CD4-positive, alpha-beta T cell (primary cell): ENCODE data around the gene SORBS1. TPM values are rescaled to one million over a fixed set of nuclear protein-coding genes. Genes with fewer than 3 reads are reported as not detected.

ENCODE experiments used
- ATAC-seq: fragments of 200-7000 bp; cut with Tn5 transposase; one replicate; pipeline ENCODE4 v1.10.0; 2022; ENCODE audit warnings: mild to moderate bottlenecking; ENCODE audit not compliant: poor library complexity
- CTCF ChIA-PET: fragments of 350-600 bp; sonication (Branson Sonifier 250); formaldehyde crosslinking; loops from one replicate; lab custom pipeline; 2021; ENCODE audit warnings: antibody characterized with exemption, inconsistent platforms; lab: Charles Lee
- POLR2A ChIA-PET: fragments of 350-600 bp; sonication (Branson Sonifier 250); formaldehyde crosslinking; loops from one replicate; lab custom pipeline; 2021; ENCODE audit warnings: antibody characterized with exemption, inconsistent platforms; lab: Charles Lee
- DNase-seq, 14 experiments: peaks; one replicate each; pipeline ENCODE4 v3.0.0-alpha.2; 2013 to 2020; ENCODE audit warnings: mixed read lengths in 2 of 14
- H3K27ac ChIP-seq, 2 donors: one replicate each; pipeline versions ENCODE4 v1.5.1 to v1.7.0; 2013; ENCODE audit warnings: low read length in 2 of 2, low read depth in 1 of 2, mild to moderate bottlenecking in 1 of 2
- H3K27me3 ChIP-seq, 2 experiments: 1 replicate in 1 of 2; 2 replicates in 1 of 2; pipeline versions ENCODE4 v1.6.1 to v1.7.0; 2013; ENCODE audit warnings: low read length in 2 of 2, control low read depth in 1 of 2, mild to moderate bottlenecking in 1 of 2, moderate library complexity in 1 of 2; ENCODE audit not compliant: insufficient read depth in 2 of 2, control insufficient read depth in 1 of 2
- H3K36me3 ChIP-seq: one replicate; pipeline ENCODE4 v1.6.1; 2013; ENCODE audit warnings: low read length, control low read depth; ENCODE audit not compliant: insufficient read depth
- H3K4me1 ChIP-seq: one replicate; pipeline ENCODE4 v1.6.1; 2013; ENCODE audit warnings: low read length, control low read depth; ENCODE audit not compliant: insufficient read depth
- H3K4me3 ChIP-seq: one replicate; pipeline ENCODE4 v1.5.1; 2013; ENCODE audit warnings: mild to moderate bottlenecking, low read length, moderate library complexity
- H3K9me3 ChIP-seq, 2 experiments: 1 replicate in 1 of 2; 2 replicates in 1 of 2; pipeline versions ENCODE4 v1.6.1 to v1.7.0; 2013; ENCODE audit warnings: low read length in 2 of 2, mild to moderate bottlenecking in 2 of 2, control low read depth in 1 of 2, moderate library complexity in 1 of 2; ENCODE audit not compliant: control insufficient read depth in 1 of 2, insufficient read depth in 1 of 2
- H3K27ac Mint-ChIP-seq: one replicate; pipeline ENCODE4 v1.8.0; 2020; ENCODE audit warnings: mixed read lengths
- H3K27me3 Mint-ChIP-seq: one replicate; pipeline ENCODE4 v1.8.0; 2021; ENCODE audit warnings: mixed read lengths
- H3K36me3 Mint-ChIP-seq: one replicate; pipeline ENCODE4 v1.8.0; 2021; ENCODE audit warnings: low read depth, mixed read lengths
- H3K4me1 Mint-ChIP-seq: one replicate; pipeline ENCODE4 v1.8.0; 2021; ENCODE audit warnings: low read depth, mixed read lengths
- H3K4me3 Mint-ChIP-seq: one replicate; pipeline ENCODE4 v1.8.0; 2020; ENCODE audit warnings: mild to moderate bottlenecking, mixed read lengths
- H3K9me3 Mint-ChIP-seq: one replicate; pipeline ENCODE4 v1.8.0; 2020; ENCODE audit warnings: mixed read lengths
- CTCF ChIP-seq: fragments of 200-600 bp; IDR thresholded peaks from one replicate; pipeline ENCODE4 v1.8.0; 2022; ENCODE audit warnings: antibody characterized with exemption, mild to moderate bottlenecking
- intact Hi-C, 2 experiments: fragments of 100-400 bp; cut with DNase I in 1 of 2; cut with micrococcal nuclease in 1 of 2; formaldehyde crosslinking; loops; one replicate each; pipeline versions ENCODE4 v1.15.1 to v1.9.0; 2023 to 2025; cut with DNase I, micrococcal nuclease
- total RNA-seq, 174 experiments: library from RNA in 2 of 174; stranded (reverse) in 2 of 174; gene quantifications; one replicate each; pipeline ENCODE4 v1.2.3 and lab custom pipeline; 2021 to 2026

SORBS1 gene
- total RNA-seq, 2 experiments from 2014 or later, result 1.4 to 1.8 TPM

- no peak for TF ChIP-seq CTCF
- DNase-seq (no peak), ATAC-seq (no peak)
- Histone ChIP-seq H3K4me3 (no peak overlapping the region), H3K9me3 (no peaks in the 10 kb centered on the region), H3K27ac (no peak overlapping the region), H3K36me3 (no peaks in the 10 kb centered on the region), H3K4me1 (no peaks in the 10 kb centered on the region), H3K27me3 (peaks cover 0 to 2% of the 10 kb centered on the region in 2 experiments)
- Mint-ChIP-seq H3K4me1 (no peaks in the 10 kb centered on the region), H3K27me3 (peaks cover 31% of the 10 kb centered on the region), H3K36me3 (no peaks in the 10 kb centered on the region), H3K4me3 (no peak overlapping the region), H3K9me3 (no peaks in the 10 kb centered on the region), H3K27ac (no peak overlapping the region)
- POLR2A ChIA-PET, result no interaction called here
- CTCF ChIA-PET, result interaction anchor here (1.4 to 5.1 kb wide), 2 partner anchors 11 to 12 kb away, joined by 5 to 21 read pairs; no protein-coding TSS in a partner anchor
- intact Hi-C loops, result no loop called here
These were observed 187.5 kb downstream of the SORBS1 start for GRCh38 chr10:95373660-95374059.

DNA sequence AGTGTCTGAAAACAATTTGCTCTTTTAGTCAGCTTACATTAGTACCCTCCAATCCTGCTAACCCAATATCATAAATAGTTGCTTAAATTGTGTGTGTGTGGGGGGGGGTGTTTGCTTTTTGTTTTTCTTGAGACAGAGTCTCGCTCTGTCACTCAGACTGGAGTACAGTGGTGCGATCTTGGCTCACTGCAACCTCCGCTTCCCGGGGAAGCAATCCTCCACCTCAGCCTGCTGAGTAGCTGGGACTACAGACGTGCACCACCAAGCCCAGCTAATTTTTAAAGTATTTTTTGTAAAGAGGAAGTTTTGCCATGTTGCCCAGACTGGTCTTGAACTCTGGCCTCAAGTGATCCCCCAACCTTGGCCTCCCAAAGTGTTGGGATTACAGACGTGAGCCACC is 196.8 kb downstream of the SORBS1 start:
- no peak overlapping the region for H3K27ac Mint-ChIP-seq
- ATAC-seq, result no peak
- no peak for DNase-seq
- no peaks in the 10 kb centered on the region for H3K9me3 Mint-ChIP-seq
- H3K4me3 Mint-ChIP-seq, result no peak overlapping the region
- intact Hi-C loops, result loop anchor here in 1 of 2 experiments (5.0 kb wide), 1 partner anchor 732 kb away; no protein-coding TSS in a partner anchor
- ChIA-PET CTCF (interaction anchor here (1.4 to 2.6 kb wide), 2 partner anchors 12 to 44 kb away, joined by 3 to 21 read pairs; no protein-coding TSS in a partner anchor), POLR2A (no interaction called here)
- H3K4me3 ChIP-seq, result no peak overlapping the region
- no peaks in the 10 kb centered on the region for H3K4me1 ChIP-seq
- no peaks in the 10 kb centered on the region for H3K4me1 Mint-ChIP-seq
- peaks cover 24% of the 10 kb centered on the region for H3K27me3 Mint-ChIP-seq
- no peak overlapping the region for H3K27ac ChIP-seq
- H3K27me3 ChIP-seq, result peaks cover 0 to 2% of the 10 kb centered on the region in 2 experiments
- H3K9me3 ChIP-seq, result no peaks in the 10 kb centered on the region
- H3K36me3 ChIP-seq, result no peaks in the 10 kb centered on the region
- TF ChIP-seq CTCF, result no peak
- H3K36me3 Mint-ChIP-seq, result no peaks in the 10 kb centered on the region

GRCh38 chr10:95363303-95363912 is 197.8 kb downstream of the SORBS1 start:
- Mint-ChIP-seq H3K27me3 (peaks cover 17% of the 10 kb centered on the region), H3K4me3 (no peak overlapping the region), H3K4me1 (no peaks in the 10 kb centered on the region), H3K9me3 (no peaks in the 10 kb centered on the region), H3K27ac (no peak overlapping the region), H3K36me3 (no peaks in the 10 kb centered on the region)
- DNase-seq, result peak in 9 of 14 experiments; percentile 6 to 76 (median 24)
- peak; percentile 76 for ATAC-seq
- Histone ChIP-seq H3K27ac (no peak overlapping the region), H3K4me1 (no peaks in the 10 kb centered on the region), H3K36me3 (no peaks in the 10 kb centered on the region), H3K9me3 (no peaks in the 10 kb centered on the region), H3K27me3 (no peaks in the 10 kb centered on the region), H3K4me3 (no peak overlapping the region)
- intact Hi-C loops, result loop anchor here (1.0 to 5.0 kb wide), 5 partner anchors 117 to 731 kb away; no protein-coding TSS in a partner anchor
- CTCF ChIA-PET, result interaction anchor here (1.0 to 2.6 kb wide), 9 partner anchors 8 to 117 kb away, joined by 3 to 21 read pairs (median 4); no protein-coding TSS in a partner anchor
- POLR2A ChIA-PET, result no interaction called here
- peak; percentile 95 for TF ChIP-seq CTCF
